Measurements from ENCODE around the gene CNTN5.

GRCh38 chr11:99311870-99312269, 291.1 kb downstream of the CNTN5 start:
- TF ChIP-seq CTCF (IDR thresholded peaks at IDR 0.05 in 4 of 5, conservative IDR thresholded peaks at IDR 0.05 in 1 of 5): no peak
- TF ChIP-seq POLR2A (IDR thresholded peaks at IDR 0.05): no peak

Measured in gastrocnemius medialis (tissue), 4 donors.